GM23338 (cell line): ENCODE data around the gene GPD1. TPM values are rescaled to one million over a fixed set of nuclear protein-coding genes. Genes with fewer than 3 reads are reported as not detected.

ENCODE experiments used
- ATAC-seq: fragments of 200-7000 bp; cut with Tn5 transposase; 3 replicates; pipeline ENCODE4 v1.9.1; 2020
- DNase-seq: peaks from one replicate; pipeline ENCODE4 v3.0.0-alpha.2; 2015; ENCODE audit warnings: low spot score
- H2AFZ ChIP-seq: fragments of 200-600 bp; sonication (generic); 2 replicates; pipeline ENCODE4 v1.8.0; 2016; ENCODE audit warnings: antibody characterized with exemption, mild to moderate bottlenecking, moderate library complexity
- H3F3A ChIP-seq: fragments of 200-600 bp; sonication (generic); replicated peaks from 2 replicates; pipeline ENCODE4 v1.8.0; 2017; ENCODE audit warnings: antibody characterized with exemption, mixed run types, low read depth
- H3K27ac ChIP-seq: fragments of 200-600 bp; sonication (generic); 2 replicates; pipeline ENCODE4 v1.6.1; 2016; ENCODE audit warnings: low read depth
- H3K27me3 ChIP-seq: fragments of 200-600 bp; sonication (generic); 2 replicates; pipeline ENCODE4 v1.8.0; 2016; ENCODE audit warnings: mild to moderate bottlenecking, mixed run types, moderate library complexity; ENCODE audit not compliant: insufficient read depth
- H3K36me3 ChIP-seq: fragments of 200-600 bp; sonication (generic); 2 replicates; pipeline ENCODE4 v1.8.0; 2016; ENCODE audit warnings: mild to moderate bottlenecking; ENCODE audit not compliant: insufficient read depth
- H3K4me1 ChIP-seq: fragments of 200-600 bp; sonication (generic); 2 replicates; pipeline ENCODE4 v1.8.0; 2016; ENCODE audit warnings: mild to moderate bottlenecking, moderate library complexity; ENCODE audit not compliant: insufficient read depth
- H3K4me2 ChIP-seq: fragments of 200-600 bp; sonication (generic); 2 replicates; pipeline ENCODE4 v1.7.1; 2017; ENCODE audit warnings: mixed run types
- H3K4me3 ChIP-seq: fragments of 200-600 bp; sonication (generic); 2 replicates; pipeline ENCODE4 v1.6.1; 2016; ENCODE audit warnings: mixed run types
- H3K79me2 ChIP-seq: fragments of 200-600 bp; sonication (generic); replicated peaks from 2 replicates; pipeline ENCODE4 v1.8.0; 2017; ENCODE audit warnings: mild to moderate bottlenecking; ENCODE audit not compliant: insufficient read depth
- H3K9me2 ChIP-seq: fragments of 200-600 bp; sonication (generic); 2 replicates; pipeline ENCODE4 v1.8.0; 2017; ENCODE audit not compliant: insufficient read depth
- H4K20me1 ChIP-seq: fragments of 200-600 bp; sonication (generic); replicated peaks from 2 replicates; pipeline ENCODE4 v1.8.0; 2017; ENCODE audit warnings: mild to moderate bottlenecking; ENCODE audit not compliant: insufficient read depth
- H3K27ac Mint-ChIP-seq: 2 replicates; pipeline ENCODE4 v1.8.0; 2020; ENCODE audit warnings: inconsistent platforms, mild to moderate bottlenecking, moderate library complexity, mixed read lengths
- H3K27me3 Mint-ChIP-seq: 3 replicates; pipeline ENCODE4 v1.8.0; 2022; ENCODE audit warnings: low read depth, mild to moderate bottlenecking, moderate library complexity, mixed read lengths, inconsistent platforms; ENCODE audit not compliant: insufficient read depth, poor library complexity
- H3K36me3 Mint-ChIP-seq: 3 replicates; pipeline ENCODE4 v1.8.0; 2021; ENCODE audit warnings: low read depth, mild to moderate bottlenecking, inconsistent platforms, moderate library complexity, mixed read lengths
- H3K4me1 Mint-ChIP-seq: 3 replicates; pipeline ENCODE4 v1.8.0; 2020; ENCODE audit warnings: mild to moderate bottlenecking, inconsistent platforms, mixed read lengths
- H3K4me3 Mint-ChIP-seq: 3 replicates; pipeline ENCODE4 v1.8.0; 2021; ENCODE audit warnings: moderate library complexity, mild to moderate bottlenecking, inconsistent platforms, mixed read lengths
- H3K9me3 Mint-ChIP-seq: 3 replicates; pipeline ENCODE4 v1.8.0; 2020; ENCODE audit warnings: moderate library complexity, mild to moderate bottlenecking, inconsistent platforms, mixed read lengths
- CREB1 ChIP-seq: fragments of 250-450 bp; sonication (Bioruptor Pico); IDR thresholded peaks from 2 replicates; pipeline ENCODE4 v1.5.0; 2020; ENCODE audit warnings: low read depth, mild to moderate bottlenecking, moderate library complexity
- CTCF ChIP-seq, 2 experiments: fragments of 200-600 bp in 1 of 2; sonication (generic) in 1 of 2; conservative IDR thresholded peaks; 2 replicates each; pipeline versions ENCODE4 v1.5.1 to v1.6.1; 2016 to 2017; ENCODE audit warnings: antibody characterized with exemption in 2 of 2, low read depth in 2 of 2, mild to moderate bottlenecking in 2 of 2, moderate library complexity in 1 of 2
- EZH2 ChIP-seq: fragments of 200-600 bp; sonication (generic); IDR thresholded peaks from one replicate; pipeline ENCODE4 v1.8.0; 2017; ENCODE audit warnings: antibody characterized with exemption, mild to moderate bottlenecking, low read depth; ENCODE audit not compliant: unreplicated experiment
- EZH2phosphoT487 ChIP-seq: fragments of 200-600 bp; sonication (generic); IDR thresholded peaks from one replicate; pipeline ENCODE4 v1.8.1; 2018; ENCODE audit warnings: antibody characterized with exemption; ENCODE audit not compliant: unreplicated experiment
- JUNB ChIP-seq: IDR thresholded peaks from one replicate; pipeline ENCODE4 v1.6.1; 2016; ENCODE audit warnings: antibody characterized with exemption; ENCODE audit not compliant: unreplicated experiment
- NANOG ChIP-seq: IDR thresholded peaks from 2 replicates; pipeline ENCODE4 v1.6.1; 2016; ENCODE audit warnings: antibody characterized with exemption, borderline replicate concordance
- POLR2AphosphoS5 ChIP-seq: IDR thresholded peaks from 2 replicates; pipeline ENCODE4 v1.6.1; 2016; ENCODE audit warnings: antibody characterized with exemption, low read depth
- STAT1 ChIP-seq: IDR thresholded peaks from one replicate; pipeline ENCODE4 v1.6.1; 2016; ENCODE audit warnings: antibody characterized with exemption; ENCODE audit not compliant: unreplicated experiment
- ZNF114 ChIP-seq: fragments of 250-450 bp; sonication (Bioruptor Pico); IDR thresholded peaks from 2 replicates; pipeline ENCODE4 v1.5.0; 2020; ENCODE audit warnings: mild to moderate bottlenecking, moderate library complexity
- ZNF331 ChIP-seq: fragments of 250-450 bp; sonication (Bioruptor Pico); IDR thresholded peaks from 2 replicates; pipeline ENCODE4 v1.5.0; 2020; ENCODE audit warnings: low read depth, mild to moderate bottlenecking, moderate library complexity
- polyA plus RNA-seq: library from polyadenylated mRNA; unstranded; fragments of >200 nt; fragmentation: Nextera tagmentation; extraction: Ambion mirVana; gene quantifications from 2 replicates; pipeline ENCODE4 v1.2.1, GENCODE V29; 2016
- total RNA-seq: library from RNA; depleted of rRNA; stranded (reverse); fragments of >200 nt; shearing (Covaris generic); gene quantifications from 2 replicates; pipeline ENCODE4 v1.2.3, GENCODE V29; 2014
- TF ChIP-seq, protein P1 (sequence below): IDR thresholded peaks from 2 replicates; pipeline ENCODE4 v1.6.1; 2016; ENCODE audit warnings: antibody characterized with exemption
- TF ChIP-seq, protein P2 (sequence below): fragments of 250-450 bp; sonication (Bioruptor Pico); IDR thresholded peaks from 2 replicates; pipeline ENCODE4 v1.5.0; 2020; ENCODE audit warnings: mild to moderate bottlenecking, moderate library complexity

Gene GPD1
- total and polyA plus RNA-seq, 2 experiments from 2014 or later: 0.36 to 0.45 TPM

GRCh38 chr12:50057000-50057841 lies 46.6 kb upstream of the GPD1 start, which contains the start of gene ASIC1 (continued):
- TF ChIP-seq NANOG (no peak), JUNB (no peak), EZH2phosphoT487 (no peak), EZH2 (no peak), ZNF331 (CRISPR knock-in tag) (no peak), STAT1 (no peak), POLR2AphosphoS5 (no peak)
- TF ChIP-seq, protein P1, sequence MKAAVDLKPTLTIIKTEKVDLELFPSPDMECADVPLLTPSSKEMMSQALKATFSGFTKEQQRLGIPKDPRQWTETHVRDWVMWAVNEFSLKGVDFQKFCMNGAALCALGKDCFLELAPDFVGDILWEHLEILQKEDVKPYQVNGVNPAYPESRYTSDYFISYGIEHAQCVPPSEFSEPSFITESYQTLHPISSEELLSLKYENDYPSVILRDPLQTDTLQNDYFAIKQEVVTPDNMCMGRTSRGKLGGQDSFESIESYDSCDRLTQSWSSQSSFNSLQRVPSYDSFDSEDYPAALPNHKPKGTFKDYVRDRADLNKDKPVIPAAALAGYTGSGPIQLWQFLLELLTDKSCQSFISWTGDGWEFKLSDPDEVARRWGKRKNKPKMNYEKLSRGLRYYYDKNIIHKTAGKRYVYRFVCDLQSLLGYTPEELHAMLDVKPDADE: no peak

GRCh38 chr12:50057896-50058670 lies 45.7 kb upstream of the GPD1 start:
- Histone ChIP-seq H3K27ac (no peak overlapping the region), H3K4me3 (peak overlapping the region; percentile 77), H3K36me3 (no peaks in the 10 kb centered on the region), H3K4me1 (peaks cover 9% of the 10 kb centered on the region), H4K20me1 (no peaks in the 10 kb centered on the region), H3K9me2 (no peaks in the 10 kb centered on the region), H3K27me3 (peaks cover 91% of the 10 kb centered on the region), H3F3A (peaks cover 9% of the 10 kb centered on the region), H2AFZ (peak overlapping the region; percentile 63; the same call in 1 of the 2 replicates), H3K4me2 (peak overlapping the region; percentile 94), H3K79me2 (no peaks in the 10 kb centered on the region)
- Mint-ChIP-seq H3K27ac (no peak overlapping the region), H3K4me1 (peaks cover 27% of the 10 kb centered on the region), H3K36me3 (no peaks in the 10 kb centered on the region; the same call in 2 of the 3 replicates), H3K27me3 (peaks cover 58% of the 10 kb centered on the region), H3K4me3 (peak overlapping the region; percentile 62), H3K9me3 (no peaks in the 10 kb centered on the region; the same call in 1 of the 3 replicates)
- ATAC-seq (peak; percentile 5; the same call in 1 of the 3 replicates), DNase-seq (no peak)
- TF ChIP-seq ZNF331 (CRISPR knock-in tag): no peak
- TF ChIP-seq, protein P2, sequence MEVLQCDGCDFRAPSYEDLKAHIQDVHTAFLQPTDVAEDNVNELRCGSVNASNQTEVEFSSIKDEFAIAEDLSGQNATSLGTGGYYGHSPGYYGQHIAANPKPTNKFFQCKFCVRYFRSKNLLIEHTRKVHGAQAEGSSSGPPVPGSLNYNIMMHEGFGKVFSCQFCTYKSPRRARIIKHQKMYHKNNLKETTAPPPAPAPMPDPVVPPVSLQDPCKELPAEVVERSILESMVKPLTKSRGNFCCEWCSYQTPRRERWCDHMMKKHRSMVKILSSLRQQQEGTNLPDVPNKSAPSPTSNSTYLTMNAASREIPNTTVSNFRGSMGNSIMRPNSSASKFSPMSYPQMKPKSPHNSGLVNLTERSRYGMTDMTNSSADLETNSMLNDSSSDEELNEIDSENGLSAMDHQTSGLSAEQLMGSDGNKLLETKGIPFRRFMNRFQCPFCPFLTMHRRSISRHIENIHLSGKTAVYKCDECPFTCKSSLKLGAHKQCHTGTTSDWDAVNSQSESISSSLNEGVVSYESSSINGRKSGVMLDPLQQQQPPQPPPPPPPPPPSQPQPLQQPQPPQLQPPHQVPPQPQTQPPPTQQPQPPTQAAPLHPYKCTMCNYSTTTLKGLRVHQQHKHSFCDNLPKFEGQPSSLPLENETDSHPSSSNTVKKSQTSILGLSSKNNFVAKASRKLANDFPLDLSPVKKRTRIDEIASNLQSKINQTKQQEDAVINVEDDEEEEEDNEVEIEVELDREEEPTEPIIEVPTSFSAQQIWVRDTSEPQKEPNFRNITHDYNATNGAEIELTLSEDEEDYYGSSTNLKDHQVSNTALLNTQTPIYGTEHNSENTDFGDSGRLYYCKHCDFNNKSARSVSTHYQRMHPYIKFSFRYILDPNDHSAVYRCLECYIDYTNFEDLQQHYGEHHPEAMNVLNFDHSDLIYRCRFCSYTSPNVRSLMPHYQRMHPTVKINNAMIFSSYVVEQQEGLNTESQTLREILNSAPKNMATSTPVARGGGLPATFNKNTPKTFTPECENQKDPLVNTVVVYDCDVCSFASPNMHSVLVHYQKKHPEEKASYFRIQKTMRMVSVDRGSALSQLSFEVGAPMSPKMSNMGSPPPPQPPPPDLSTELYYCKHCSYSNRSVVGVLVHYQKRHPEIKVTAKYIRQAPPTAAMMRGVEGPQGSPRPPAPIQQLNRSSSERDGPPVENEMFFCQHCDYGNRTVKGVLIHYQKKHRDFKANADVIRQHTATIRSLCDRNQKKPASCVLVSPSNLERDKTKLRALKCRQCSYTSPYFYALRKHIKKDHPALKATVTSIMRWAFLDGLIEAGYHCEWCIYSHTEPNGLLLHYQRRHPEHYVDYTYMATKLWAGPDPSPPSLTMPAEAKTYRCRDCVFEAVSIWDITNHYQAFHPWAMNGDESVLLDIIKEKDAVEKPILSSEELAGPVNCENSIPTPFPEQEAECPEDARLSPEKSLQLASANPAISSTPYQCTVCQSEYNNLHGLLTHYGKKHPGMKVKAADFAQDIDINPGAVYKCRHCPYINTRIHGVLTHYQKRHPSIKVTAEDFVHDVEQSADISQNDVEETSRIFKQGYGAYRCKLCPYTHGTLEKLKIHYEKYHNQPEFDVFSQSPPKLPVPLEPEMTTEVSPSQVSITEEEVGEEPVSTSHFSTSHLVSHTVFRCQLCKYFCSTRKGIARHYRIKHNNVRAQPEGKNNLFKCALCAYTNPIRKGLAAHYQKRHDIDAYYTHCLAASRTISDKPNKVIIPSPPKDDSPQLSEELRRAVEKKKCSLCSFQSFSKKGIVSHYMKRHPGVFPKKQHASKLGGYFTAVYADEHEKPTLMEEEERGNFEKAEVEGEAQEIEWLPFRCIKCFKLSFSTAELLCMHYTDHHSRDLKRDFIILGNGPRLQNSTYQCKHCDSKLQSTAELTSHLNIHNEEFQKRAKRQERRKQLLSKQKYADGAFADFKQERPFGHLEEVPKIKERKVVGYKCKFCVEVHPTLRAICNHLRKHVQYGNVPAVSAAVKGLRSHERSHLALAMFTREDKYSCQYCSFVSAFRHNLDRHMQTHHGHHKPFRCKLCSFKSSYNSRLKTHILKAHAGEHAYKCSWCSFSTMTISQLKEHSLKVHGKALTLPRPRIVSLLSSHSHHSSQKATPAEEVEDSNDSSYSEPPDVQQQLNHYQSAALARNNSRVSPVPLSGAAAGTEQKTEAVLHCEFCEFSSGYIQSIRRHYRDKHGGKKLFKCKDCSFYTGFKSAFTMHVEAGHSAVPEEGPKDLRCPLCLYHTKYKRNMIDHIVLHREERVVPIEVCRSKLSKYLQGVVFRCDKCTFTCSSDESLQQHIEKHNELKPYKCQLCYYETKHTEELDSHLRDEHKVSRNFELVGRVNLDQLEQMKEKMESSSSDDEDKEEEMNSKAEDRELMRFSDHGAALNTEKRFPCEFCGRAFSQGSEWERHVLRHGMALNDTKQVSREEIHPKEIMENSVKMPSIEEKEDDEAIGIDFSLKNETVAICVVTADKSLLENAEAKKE (CRISPR knock-in tag): no peak
- no peak for TF ChIP-seq EZH2phosphoT487
- no peak for TF ChIP-seq CTCF (conservative IDR thresholded peaks at IDR 0.05; ENCODE audit: low read depth in 2 of 2)
- TF ChIP-seq POLR2AphosphoS5: no peak
- TF ChIP-seq ZNF114 (CRISPR knock-in tag): no peak
- TF ChIP-seq CREB1 (CRISPR knock-in tag): no peak
